H9 (cell line): ENCODE measurements around the gene ATAD5. TPM values are rescaled to one million over a fixed set of nuclear protein-coding genes. Genes with fewer than 3 reads are reported as not detected.

Source experiments
- DNase-seq: peaks from one replicate; pipeline ENCODE4 v3.0.0-alpha.2; 2017
- H2AFZ ChIP-seq: one replicate; pipeline ENCODE4 v1.6.1; 2013; ENCODE audit warnings: mild to moderate bottlenecking, low read length, control low read depth, moderate library complexity
- H2AK5ac ChIP-seq: 2 replicates; pipeline ENCODE4 v1.6.1; 2013; ENCODE audit warnings: low read length, control low read depth, mixed read lengths; ENCODE audit not compliant: insufficient read length
- H2BK120ac ChIP-seq: one replicate; pipeline ENCODE4 v1.6.1; 2013; ENCODE audit warnings: low read depth, mild to moderate bottlenecking, low read length, control low read depth, inconsistent platforms; ENCODE audit not compliant: poor library complexity, severe bottlenecking
- H2BK12ac ChIP-seq: 2 replicates; pipeline ENCODE4 v1.6.1; 2013; ENCODE audit warnings: low read length, control low read depth, mixed read lengths, low read depth; ENCODE audit not compliant: insufficient read length
- H2BK15ac ChIP-seq: 2 replicates; pipeline ENCODE4 v1.6.1; 2013; ENCODE audit warnings: low read depth, low read length, control low read depth
- H2BK20ac ChIP-seq: one replicate; pipeline ENCODE4 v1.6.1; 2013; ENCODE audit warnings: low read depth, mild to moderate bottlenecking, low read length, control low read depth, inconsistent platforms; ENCODE audit not compliant: poor library complexity, severe bottlenecking
- H2BK5ac ChIP-seq: 2 replicates; pipeline ENCODE4 v1.6.1; 2013; ENCODE audit warnings: low read length, control low read depth, mixed read lengths; ENCODE audit not compliant: insufficient read length
- H3K14ac ChIP-seq: 2 replicates; pipeline ENCODE4 v1.6.1; 2013; ENCODE audit warnings: low read length, control low read depth; ENCODE audit not compliant: insufficient read depth
- H3K18ac ChIP-seq: 2 replicates; pipeline ENCODE4 v1.6.1; 2013; ENCODE audit warnings: low read depth, mild to moderate bottlenecking, mixed read lengths, low read length, control low read depth; ENCODE audit not compliant: insufficient read length
- H3K23ac ChIP-seq: 2 replicates; pipeline ENCODE4 v1.6.1; 2013; ENCODE audit warnings: low read length, control low read depth, mixed read lengths, low read depth; ENCODE audit not compliant: insufficient read length
- H3K23me2 ChIP-seq: 2 replicates; pipeline ENCODE4 v1.6.1; 2013; ENCODE audit warnings: low read depth, mild to moderate bottlenecking, mixed read lengths, low read length, control low read depth; ENCODE audit not compliant: insufficient read length, poor library complexity, severe bottlenecking
- H3K27ac ChIP-seq: 2 replicates; pipeline ENCODE4 v1.5.1; 2013; ENCODE audit warnings: low read length, control low read depth, mixed read lengths, low read depth; ENCODE audit not compliant: insufficient read length
- H3K27me3 ChIP-seq: 2 replicates; pipeline ENCODE4 v1.6.1; 2013; ENCODE audit warnings: low read length, control low read depth, inconsistent platforms; ENCODE audit not compliant: insufficient read depth
- H3K4ac ChIP-seq: 2 replicates; pipeline ENCODE4 v1.6.1; 2013; ENCODE audit warnings: low read depth, mild to moderate bottlenecking, control low read depth, inconsistent platforms, low read length, moderate library complexity
- H3K4me1 ChIP-seq: 2 replicates; pipeline ENCODE4 v1.6.1; 2013; ENCODE audit warnings: low read length, control low read depth, inconsistent platforms; ENCODE audit not compliant: insufficient read depth
- H3K4me2 ChIP-seq: 2 replicates; pipeline ENCODE4 v1.6.1; 2013; ENCODE audit warnings: low read length, control low read depth, mixed read lengths; ENCODE audit not compliant: insufficient read length, insufficient read depth
- H3K56ac ChIP-seq: 2 replicates; pipeline ENCODE4 v1.6.1; 2013; ENCODE audit warnings: low read depth, mild to moderate bottlenecking, mixed read lengths, low read length, control low read depth; ENCODE audit not compliant: insufficient read length
- H3K79me1 ChIP-seq: 2 replicates; pipeline ENCODE4 v1.6.1; 2013; ENCODE audit warnings: low read depth, mild to moderate bottlenecking, moderate library complexity, low read length, control low read depth, inconsistent platforms; ENCODE audit not compliant: insufficient read depth, poor library complexity, severe bottlenecking
- H3K79me2 ChIP-seq: 2 replicates; pipeline ENCODE4 v1.6.1; 2013; ENCODE audit warnings: low read length, control low read depth, inconsistent platforms; ENCODE audit not compliant: insufficient read depth
- H3K9ac ChIP-seq: 2 replicates; pipeline ENCODE4 v1.6.1; 2013; ENCODE audit warnings: low read length, control low read depth, mixed read lengths; ENCODE audit not compliant: insufficient read length; ENCODE audit errors: extremely low read depth
- H3K9me3 ChIP-seq: one replicate; pipeline ENCODE4 v1.6.1; 2013; ENCODE audit warnings: low read depth, low read length, inconsistent platforms; ENCODE audit not compliant: control insufficient read depth
- H3T11ph ChIP-seq: one replicate; pipeline ENCODE4 v1.6.1; 2013; ENCODE audit warnings: mild to moderate bottlenecking, low read length, control low read depth, inconsistent platforms
- H4K20me1 ChIP-seq: one replicate; pipeline ENCODE4 v1.6.1; 2013; ENCODE audit not compliant: control insufficient read depth, insufficient read length, insufficient read depth
- H4K5ac ChIP-seq: 2 replicates; pipeline ENCODE4 v1.6.1; 2013; ENCODE audit warnings: low read depth, mild to moderate bottlenecking, mixed read lengths, low read length, control low read depth; ENCODE audit not compliant: insufficient read length
- H4K8ac ChIP-seq: replicated peaks from 2 replicates; pipeline ENCODE4 v1.6.1; 2013; ENCODE audit warnings: low read length, control low read depth, mixed read lengths, low read depth; ENCODE audit not compliant: insufficient read length
- H4K91ac ChIP-seq: 2 replicates; pipeline ENCODE4 v1.6.1; 2013; ENCODE audit warnings: low read depth, mild to moderate bottlenecking, moderate library complexity, mixed read lengths, low read length, control low read depth; ENCODE audit not compliant: insufficient read length
- H3K27ac Mint-ChIP-seq, 3 experiments: 2 replicates in 2 of 3; 3 replicates in 1 of 3; pipeline ENCODE4 v1.8.0; 2020 to 2021; ENCODE audit warnings: mixed read lengths in 3 of 3, mild to moderate bottlenecking in 1 of 3, moderate library complexity in 1 of 3
- H3K27me3 Mint-ChIP-seq: 2 replicates; pipeline ENCODE4 v1.8.0; 2021; ENCODE audit warnings: low read depth, mild to moderate bottlenecking, moderate library complexity, mixed read lengths
- H3K36me3 Mint-ChIP-seq, 3 experiments: 2 replicates in 2 of 3; 3 replicates in 1 of 3; pipeline ENCODE4 v1.8.0; 2020 to 2021; ENCODE audit warnings: low read depth in 3 of 3, mixed read lengths in 3 of 3; ENCODE audit not compliant: insufficient read depth in 1 of 3
- H3K4me1 Mint-ChIP-seq, 2 experiments: 2 replicates each; pipeline ENCODE4 v1.8.0; 2020; ENCODE audit warnings: mixed read lengths in 2 of 2
- H3K4me3 Mint-ChIP-seq, 2 experiments: 2 replicates in 1 of 2; 3 replicates in 1 of 2; pipeline ENCODE4 v1.8.0; 2020 to 2021; ENCODE audit warnings: mild to moderate bottlenecking in 2 of 2, mixed read lengths in 2 of 2, moderate library complexity in 1 of 2
- H3K9me3 Mint-ChIP-seq, 2 experiments: 2 replicates in 1 of 2; 3 replicates in 1 of 2; pipeline ENCODE4 v1.8.0; 2020; ENCODE audit warnings: mild to moderate bottlenecking in 2 of 2, mixed read lengths in 2 of 2, moderate library complexity in 1 of 2
- total RNA-seq: library from RNA; stranded (reverse); gene quantifications from 2 replicates; pipeline ENCODE4 v1.2.1, GENCODE V29; 2021
- TF ChIP-seq, protein P1 (sequence below): fragments of 200-600 bp; sonication (generic); conservative IDR thresholded peaks from 3 replicates; pipeline ENCODE4 v1.8.0; 2021; ENCODE audit warnings: antibody characterized with exemption, mild to moderate bottlenecking

ATAD5 gene
- total RNA-seq, 1 experiment from 2014 or later, result 27.0 TPM

DNA sequence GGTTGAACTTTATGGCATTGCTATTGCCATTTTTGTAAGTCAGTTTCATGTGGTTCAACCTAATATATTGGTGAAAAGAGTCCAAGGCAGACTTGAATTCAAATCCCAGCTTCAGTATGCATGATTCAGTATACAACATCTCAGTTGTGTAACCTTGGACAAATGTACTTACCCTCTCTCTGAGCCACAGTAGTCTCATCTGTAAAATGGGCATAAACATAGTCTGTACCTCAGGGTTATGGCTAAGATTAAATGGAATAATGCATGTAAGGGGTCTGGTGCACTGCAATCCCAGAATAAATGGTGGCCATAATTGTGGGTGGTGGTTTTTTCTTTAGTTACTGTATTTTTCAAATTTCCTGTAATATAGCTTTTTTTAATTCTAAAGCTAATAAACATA, 85.3 kb downstream of the ATAD5 start:
- H3K9me3 Mint-ChIP-seq, result no peaks in the 10 kb centered on the region
- H3K18ac ChIP-seq, result no peak overlapping the region
- H3K36me3 Mint-ChIP-seq, result no peaks in the 10 kb centered on the region; a peak in 1 of 7 replicates
- no peak overlapping the region for H3K27ac ChIP-seq
- no peak overlapping the region for H3K4ac ChIP-seq
- H4K5ac ChIP-seq, result no peak overlapping the region
- H3K9ac ChIP-seq, result no peak overlapping the region
- H4K8ac ChIP-seq, result no peak overlapping the region
- H2BK15ac ChIP-seq, result no peak overlapping the region
- H3K27me3 Mint-ChIP-seq, result peaks cover 37% of the 10 kb centered on the region
- H3K4me3 Mint-ChIP-seq, result no peak overlapping the region
- TF ChIP-seq, protein P1, sequence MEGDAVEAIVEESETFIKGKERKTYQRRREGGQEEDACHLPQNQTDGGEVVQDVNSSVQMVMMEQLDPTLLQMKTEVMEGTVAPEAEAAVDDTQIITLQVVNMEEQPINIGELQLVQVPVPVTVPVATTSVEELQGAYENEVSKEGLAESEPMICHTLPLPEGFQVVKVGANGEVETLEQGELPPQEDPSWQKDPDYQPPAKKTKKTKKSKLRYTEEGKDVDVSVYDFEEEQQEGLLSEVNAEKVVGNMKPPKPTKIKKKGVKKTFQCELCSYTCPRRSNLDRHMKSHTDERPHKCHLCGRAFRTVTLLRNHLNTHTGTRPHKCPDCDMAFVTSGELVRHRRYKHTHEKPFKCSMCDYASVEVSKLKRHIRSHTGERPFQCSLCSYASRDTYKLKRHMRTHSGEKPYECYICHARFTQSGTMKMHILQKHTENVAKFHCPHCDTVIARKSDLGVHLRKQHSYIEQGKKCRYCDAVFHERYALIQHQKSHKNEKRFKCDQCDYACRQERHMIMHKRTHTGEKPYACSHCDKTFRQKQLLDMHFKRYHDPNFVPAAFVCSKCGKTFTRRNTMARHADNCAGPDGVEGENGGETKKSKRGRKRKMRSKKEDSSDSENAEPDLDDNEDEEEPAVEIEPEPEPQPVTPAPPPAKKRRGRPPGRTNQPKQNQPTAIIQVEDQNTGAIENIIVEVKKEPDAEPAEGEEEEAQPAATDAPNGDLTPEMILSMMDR, result no peak
- H3K9me3 ChIP-seq, result no peaks in the 10 kb centered on the region
- H3K27me3 ChIP-seq, result peaks cover 11% of the 10 kb centered on the region; the same call in 1 of the 2 replicates
- no peak overlapping the region for H2BK120ac ChIP-seq
- H2AFZ ChIP-seq, result no peak overlapping the region
- no peak overlapping the region for H4K91ac ChIP-seq
- no peak overlapping the region for H2BK12ac ChIP-seq
- no peak overlapping the region for H3K27ac Mint-ChIP-seq
- no peaks in the 10 kb centered on the region for H3K79me1 ChIP-seq
- H3K23ac ChIP-seq, result no peak overlapping the region
- no peak overlapping the region for H3K14ac ChIP-seq
- peaks cover 2% of the 10 kb centered on the region; the same call in 1 of the 2 replicates for H3K4me1 ChIP-seq
- no peak overlapping the region for H3K4me2 ChIP-seq
- no peaks in the 10 kb centered on the region for H4K20me1 ChIP-seq
- no peak overlapping the region for H2BK20ac ChIP-seq
- H2BK5ac ChIP-seq, result no peak overlapping the region
- peaks cover 4% of the 10 kb centered on the region for H3K23me2 ChIP-seq
- no peak overlapping the region for H3K56ac ChIP-seq
- H3T11ph ChIP-seq, result no peak overlapping the region
- H3K79me2 ChIP-seq, result no peaks in the 10 kb centered on the region
- H3K4me1 Mint-ChIP-seq, result peaks cover 16 to 17% of the 10 kb centered on the region in 2 experiments
- no peak overlapping the region for H2AK5ac ChIP-seq
- no peak for DNase-seq
